Skin of body (tissue), 2 donors: ENCODE results near the gene LSM10. TPM values are rescaled to one million over a fixed set of nuclear protein-coding genes. Genes with fewer than 3 reads are reported as not detected.

Source experiments
- DNase-seq: peaks from one replicate; lab custom pipeline; 2025; lab: John Stamatoyannopoulos, UW
- total RNA-seq: library from RNA; depleted of rRNA; stranded (reverse); fragments of >200 nt; gene quantifications from one replicate; pipeline ENCODE4 v1.2.3, GENCODE V29; 2014

The LSM10 gene
- total RNA-seq: 7.3 TPM

GRCh38 chr1:36397378-36398230 is at the start of gene LSM10:
LSM10 (minus strand) TSS chr1:36397908; CDS start chr1:36394129, 3,779 bp downstream.
- DNase-seq: peak; percentile 87

GRCh38 chr1:36447450-36447849 is 49.7 kb upstream of the LSM10 start:
- DNase-seq: no peak

GRCh38 chr1:36446746-36447145 is 49.0 kb upstream of the LSM10 start:
- DNase-seq: no peak

GRCh38 chr1:36446271-36446670 is 48.6 kb upstream of the LSM10 start:
- peak; percentile 10 for DNase-seq

- no peak for DNase-seq
These were observed 45.6 kb upstream of the LSM10 start for GRCh38 chr1:36443297-36443696.

- no peak for DNase-seq
These were observed 44.6 kb upstream of the LSM10 start for GRCh38 chr1:36442337-36442736.

GRCh38 chr1:36440646-36441045 is 42.9 kb upstream of the LSM10 start:
- DNase-seq: no peak

GRCh38 chr1:36440044-36440443 is 42.3 kb upstream of the LSM10 start:
- DNase-seq: no peak

- DNase-seq: no peak
These were observed 41.0 kb upstream of the LSM10 start for GRCh38 chr1:36438715-36439114.

- DNase-seq: no peak
These were observed 39.1 kb upstream of the LSM10 start for GRCh38 chr1:36436821-36437220.

GRCh38 chr1:36433102-36433501 is 35.4 kb upstream of the LSM10 start:
- no peak for DNase-seq

- no peak for DNase-seq
These were observed 34.9 kb upstream of the LSM10 start for GRCh38 chr1:36432616-36433015.

- no peak for DNase-seq
These were observed 28.1 kb upstream of the LSM10 start for GRCh38 chr1:36425791-36426190.

GRCh38 chr1:36421649-36422048 is 23.9 kb upstream of the LSM10 start:
- no peak for DNase-seq

GRCh38 chr1:36420836-36421317 is 23.2 kb upstream of the LSM10 start:
- DNase-seq: peak; percentile 83

- DNase-seq: no peak
These were observed 22.7 kb upstream of the LSM10 start for GRCh38 chr1:36420409-36420808.

- DNase-seq: no peak
These were observed 21.9 kb upstream of the LSM10 start for GRCh38 chr1:36419569-36419968.

- no peak for DNase-seq
These were observed 21.4 kb upstream of the LSM10 start for GRCh38 chr1:36419140-36419539.

- no peak for DNase-seq
These were observed 20.2 kb upstream of the LSM10 start for GRCh38 chr1:36417931-36418330.

- DNase-seq: no peak
These were observed 18.1 kb upstream of the LSM10 start for GRCh38 chr1:36415661-36416326.

- no peak for DNase-seq
These were observed 16.7 kb upstream of the LSM10 start for GRCh38 chr1:36414384-36414783.
